ENCODE results near the gene OR6M1. TPM values are rescaled to one million over a fixed set of nuclear protein-coding genes. Genes with fewer than 3 reads are reported as not detected.

The OR6M1 gene
- total and polyA plus RNA-seq, 2 of the 13 experiments (the other 11 are each of a cell fraction or from before 2014, with no cell fraction given), result not detected

DNA sequence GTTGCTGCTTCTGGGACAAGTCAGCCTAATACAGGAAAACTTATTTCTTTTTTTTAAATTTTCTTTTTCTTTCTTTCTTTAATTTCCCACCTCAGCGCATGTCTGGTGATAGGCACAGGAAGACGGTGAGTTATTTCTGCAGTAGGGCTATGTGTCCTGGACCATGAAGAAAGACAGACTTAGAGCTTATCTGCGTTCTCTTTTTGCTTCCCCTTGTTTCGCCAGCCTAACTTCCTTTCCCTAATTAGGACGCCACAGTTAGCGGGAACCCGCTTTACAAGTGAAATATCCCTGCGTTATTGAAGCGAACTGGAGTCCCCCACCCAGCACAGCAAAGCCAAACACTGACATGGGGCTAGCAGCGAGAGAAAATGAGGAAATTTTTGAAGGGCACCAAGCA lies 8.6 kb downstream of the OR6M1 start:
- no peak for ATAC-seq
- no peak for TF ChIP-seq ZNF350 (CRISPR knock-in tag; IDR thresholded peaks at IDR 0.05; ENCODE audit: borderline replicate concordance, low read depth)
- no peak for TF ChIP-seq AKAP8 (CRISPR knock-in tag; IDR thresholded peaks at IDR 0.05)
- TF ChIP-seq ZNF138 (CRISPR knock-in tag; IDR thresholded peaks at IDR 0.05; ENCODE audit: low read depth), result no peak
- no peak for TF ChIP-seq XBP1 (CRISPR knock-in tag; IDR thresholded peaks at IDR 0.05)
- TF ChIP-seq, protein P1, sequence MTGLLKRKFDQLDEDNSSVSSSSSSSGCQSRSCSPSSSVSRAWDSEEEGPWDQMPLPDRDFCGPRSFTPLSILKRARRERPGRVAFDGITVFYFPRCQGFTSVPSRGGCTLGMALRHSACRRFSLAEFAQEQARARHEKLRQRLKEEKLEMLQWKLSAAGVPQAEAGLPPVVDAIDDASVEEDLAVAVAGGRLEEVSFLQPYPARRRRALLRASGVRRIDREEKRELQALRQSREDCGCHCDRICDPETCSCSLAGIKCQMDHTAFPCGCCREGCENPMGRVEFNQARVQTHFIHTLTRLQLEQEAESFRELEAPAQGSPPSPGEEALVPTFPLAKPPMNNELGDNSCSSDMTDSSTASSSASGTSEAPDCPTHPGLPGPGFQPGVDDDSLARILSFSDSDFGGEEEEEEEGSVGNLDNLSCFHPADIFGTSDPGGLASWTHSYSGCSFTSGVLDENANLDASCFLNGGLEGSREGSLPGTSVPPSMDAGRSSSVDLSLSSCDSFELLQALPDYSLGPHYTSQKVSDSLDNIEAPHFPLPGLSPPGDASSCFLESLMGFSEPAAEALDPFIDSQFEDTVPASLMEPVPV (CRISPR knock-in tag; IDR thresholded peaks at IDR 0.05), result no peak
- no peak for TF ChIP-seq ESRRA (CRISPR knock-in tag; IDR thresholded peaks at IDR 0.05; ENCODE audit: low read depth)

DNA sequence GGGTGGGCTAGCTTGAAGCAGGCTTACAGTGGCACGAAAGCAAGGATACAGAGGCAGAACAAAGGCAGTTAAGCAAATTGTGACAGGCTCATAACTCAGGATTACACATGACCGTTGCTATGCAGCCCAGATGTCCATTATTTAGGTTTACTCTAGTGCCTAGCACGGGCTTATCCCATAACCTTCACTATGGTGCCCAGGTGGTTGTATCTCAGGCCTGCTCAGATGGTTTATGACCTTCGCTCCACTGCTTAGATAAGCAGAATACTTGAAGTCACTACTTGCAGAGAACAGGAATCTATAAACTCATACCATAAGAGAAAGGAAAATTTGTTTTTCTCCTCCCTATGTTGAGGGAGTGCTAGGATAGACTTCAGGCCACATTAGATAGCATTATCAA lies 9.0 kb downstream of the OR6M1 start:
- ATAC-seq (no peak), FAIRE-seq (no peak), DNase-seq (ENCODE audit: low spot score) (no peak)
- H3K27me3 ChIP-seq (ENCODE audit: control insufficient read depth in 1 of 2, insufficient read depth in 2 of 2, low read length in 2 of 2), result no peaks in the 10 kb centered on the region
- no peak overlapping the region for H3K9ac ChIP-seq (ENCODE audit: insufficient read depth, low read depth, low read length)
- no peaks in the 10 kb centered on the region for H4K20me1 ChIP-seq (ENCODE audit: insufficient read depth, low read length)
- H3K27ac ChIP-seq (ENCODE audit: extremely low read length, insufficient read depth, low read length), result no peak overlapping the region
- no peak overlapping the region for H2AFZ ChIP-seq (ENCODE audit: low read length)
- no peaks in the 10 kb centered on the region for H3K79me2 ChIP-seq (ENCODE audit: insufficient read depth, low read length)
- POLR2A ChIA-PET, result no interaction called here
- H3K4me1 ChIP-seq (ENCODE audit: insufficient read depth, low read length), result no peaks in the 10 kb centered on the region
- H3K9me3 ChIP-seq (ENCODE audit: low read length), result no peaks in the 10 kb centered on the region
- no peak overlapping the region for H3K4me2 ChIP-seq (ENCODE audit: low read depth, low read length)
- H3K4me3 ChIP-seq (replicated peaks in 1 of 3; ENCODE audit: insufficient read depth in 1 of 3, low read depth in 2 of 3, low read length in 3 of 3), result no peak overlapping the region
- H3K36me3 ChIP-seq (replicated peaks in 1 of 2; ENCODE audit: control insufficient read depth in 1 of 2, insufficient read depth in 2 of 2, low read length in 2 of 2), result no peaks in the 10 kb centered on the region
- CTCF ChIA-PET (ENCODE audit: low intra/inter-chr PET ratio, low total read pairs), result no interaction called here
- intact Hi-C loops (cut with micrococcal nuclease; ENCODE audit: unreplicated experiment), result no loop called here
- WGBS (ENCODE audit: low lambda C conversion rate), result 11% methylated on average over 3 of the region's 4 CpGs
- in situ Hi-C loops (cut with HindIII; ENCODE audit: extremely low pct_ligation_motif_present, low pct_unique_long_range_greater_than_20kb), result no loop called here
- BruUV-seq (replicated peaks), result no TSS peak
- TF ChIP-seq, protein P2, sequence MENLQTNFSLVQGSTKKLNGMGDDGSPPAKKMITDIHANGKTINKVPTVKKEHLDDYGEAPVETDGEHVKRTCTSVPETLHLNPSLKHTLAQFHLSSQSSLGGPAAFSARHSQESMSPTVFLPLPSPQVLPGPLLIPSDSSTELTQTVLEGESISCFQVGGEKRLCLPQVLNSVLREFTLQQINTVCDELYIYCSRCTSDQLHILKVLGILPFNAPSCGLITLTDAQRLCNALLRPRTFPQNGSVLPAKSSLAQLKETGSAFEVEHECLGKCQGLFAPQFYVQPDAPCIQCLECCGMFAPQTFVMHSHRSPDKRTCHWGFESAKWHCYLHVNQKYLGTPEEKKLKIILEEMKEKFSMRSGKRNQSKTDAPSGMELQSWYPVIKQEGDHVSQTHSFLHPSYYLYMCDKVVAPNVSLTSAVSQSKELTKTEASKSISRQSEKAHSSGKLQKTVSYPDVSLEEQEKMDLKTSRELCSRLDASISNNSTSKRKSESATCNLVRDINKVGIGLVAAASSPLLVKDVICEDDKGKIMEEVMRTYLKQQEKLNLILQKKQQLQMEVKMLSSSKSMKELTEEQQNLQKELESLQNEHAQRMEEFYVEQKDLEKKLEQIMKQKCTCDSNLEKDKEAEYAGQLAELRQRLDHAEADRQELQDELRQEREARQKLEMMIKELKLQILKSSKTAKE (CRISPR knock-in tag; IDR thresholded peaks at IDR 0.05; ENCODE audit: borderline replicate concordance), result no peak
- TF ChIP-seq SALL1 (CRISPR knock-in tag; IDR thresholded peaks at IDR 0.05), result no peak
- TF ChIP-seq, protein P3, sequence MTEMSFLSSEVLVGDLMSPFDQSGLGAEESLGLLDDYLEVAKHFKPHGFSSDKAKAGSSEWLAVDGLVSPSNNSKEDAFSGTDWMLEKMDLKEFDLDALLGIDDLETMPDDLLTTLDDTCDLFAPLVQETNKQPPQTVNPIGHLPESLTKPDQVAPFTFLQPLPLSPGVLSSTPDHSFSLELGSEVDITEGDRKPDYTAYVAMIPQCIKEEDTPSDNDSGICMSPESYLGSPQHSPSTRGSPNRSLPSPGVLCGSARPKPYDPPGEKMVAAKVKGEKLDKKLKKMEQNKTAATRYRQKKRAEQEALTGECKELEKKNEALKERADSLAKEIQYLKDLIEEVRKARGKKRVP (CRISPR knock-in tag; IDR thresholded peaks at IDR 0.05), result no peak
- no peak for TF ChIP-seq FOXJ3 (CRISPR knock-in tag; IDR thresholded peaks at IDR 0.05; ENCODE audit: borderline replicate concordance)
- no peak for TF ChIP-seq AGO1 (IDR thresholded peaks at IDR 0.05; ENCODE audit: low read depth, low read length, poor library complexity, severe bottlenecking)
- TF ChIP-seq CCDC6 (CRISPR knock-in tag; IDR thresholded peaks at IDR 0.05), result no peak
- TF ChIP-seq TCF7 (IDR thresholded peaks at IDR 0.05; ENCODE audit: low read depth), result no peak
- no peak for TF ChIP-seq HOXA3 (CRISPR knock-in tag; IDR thresholded peaks at IDR 0.05)
- TF ChIP-seq ZFP36L1 (CRISPR knock-in tag; IDR thresholded peaks at IDR 0.05), result no peak

More for the DNA sequence above, 8.6 kb downstream of the OR6M1 start:
- no TSS peak for BruUV-seq (replicated peaks)
- no peak overlapping the region for H3K9ac ChIP-seq (ENCODE audit: insufficient read depth, low read depth, low read length)
- intact Hi-C loops (cut with micrococcal nuclease; ENCODE audit: unreplicated experiment), result no loop called here
- WGBS (ENCODE audit: low lambda C conversion rate), result 44% methylated on average over 10 of the region's 10 CpGs
- DNase-seq (ENCODE audit: low spot score) (no peak), FAIRE-seq (no peak)
- no peaks in the 10 kb centered on the region for H3K79me2 ChIP-seq (ENCODE audit: insufficient read depth, low read length)
- no peaks in the 10 kb centered on the region for H4K20me1 ChIP-seq (ENCODE audit: insufficient read depth, low read length)
- H3K36me3 ChIP-seq (replicated peaks in 1 of 2; ENCODE audit: control insufficient read depth in 1 of 2, insufficient read depth in 2 of 2, low read length in 2 of 2), result no peaks in the 10 kb centered on the region
- no peaks in the 10 kb centered on the region for H3K27me3 ChIP-seq (ENCODE audit: control insufficient read depth in 1 of 2, insufficient read depth in 2 of 2, low read length in 2 of 2)
- in situ Hi-C loops (cut with HindIII; ENCODE audit: extremely low pct_ligation_motif_present, low pct_unique_long_range_greater_than_20kb), result no loop called here
- H3K27ac ChIP-seq (ENCODE audit: extremely low read length, insufficient read depth, low read length), result no peak overlapping the region
- H3K9me3 ChIP-seq (ENCODE audit: low read length), result no peaks in the 10 kb centered on the region
- no peak overlapping the region for H2AFZ ChIP-seq (ENCODE audit: low read length)
- H3K4me3 ChIP-seq (replicated peaks in 1 of 3; ENCODE audit: insufficient read depth in 1 of 3, low read depth in 2 of 3, low read length in 3 of 3), result no peak overlapping the region
- H3K4me1 ChIP-seq (ENCODE audit: insufficient read depth, low read length), result no peaks in the 10 kb centered on the region
- H3K4me2 ChIP-seq (ENCODE audit: low read depth, low read length), result no peak overlapping the region
- ChIA-PET CTCF (ENCODE audit: low intra/inter-chr PET ratio, low total read pairs) (no interaction called here), POLR2A (no interaction called here)

Measured in HepG2 (cell line).